ENCODE measurements around the gene ZNF609. TPM values are rescaled to one million over a fixed set of nuclear protein-coding genes. Genes with fewer than 3 reads are reported as not detected.

The ZNF609 gene, protein sequence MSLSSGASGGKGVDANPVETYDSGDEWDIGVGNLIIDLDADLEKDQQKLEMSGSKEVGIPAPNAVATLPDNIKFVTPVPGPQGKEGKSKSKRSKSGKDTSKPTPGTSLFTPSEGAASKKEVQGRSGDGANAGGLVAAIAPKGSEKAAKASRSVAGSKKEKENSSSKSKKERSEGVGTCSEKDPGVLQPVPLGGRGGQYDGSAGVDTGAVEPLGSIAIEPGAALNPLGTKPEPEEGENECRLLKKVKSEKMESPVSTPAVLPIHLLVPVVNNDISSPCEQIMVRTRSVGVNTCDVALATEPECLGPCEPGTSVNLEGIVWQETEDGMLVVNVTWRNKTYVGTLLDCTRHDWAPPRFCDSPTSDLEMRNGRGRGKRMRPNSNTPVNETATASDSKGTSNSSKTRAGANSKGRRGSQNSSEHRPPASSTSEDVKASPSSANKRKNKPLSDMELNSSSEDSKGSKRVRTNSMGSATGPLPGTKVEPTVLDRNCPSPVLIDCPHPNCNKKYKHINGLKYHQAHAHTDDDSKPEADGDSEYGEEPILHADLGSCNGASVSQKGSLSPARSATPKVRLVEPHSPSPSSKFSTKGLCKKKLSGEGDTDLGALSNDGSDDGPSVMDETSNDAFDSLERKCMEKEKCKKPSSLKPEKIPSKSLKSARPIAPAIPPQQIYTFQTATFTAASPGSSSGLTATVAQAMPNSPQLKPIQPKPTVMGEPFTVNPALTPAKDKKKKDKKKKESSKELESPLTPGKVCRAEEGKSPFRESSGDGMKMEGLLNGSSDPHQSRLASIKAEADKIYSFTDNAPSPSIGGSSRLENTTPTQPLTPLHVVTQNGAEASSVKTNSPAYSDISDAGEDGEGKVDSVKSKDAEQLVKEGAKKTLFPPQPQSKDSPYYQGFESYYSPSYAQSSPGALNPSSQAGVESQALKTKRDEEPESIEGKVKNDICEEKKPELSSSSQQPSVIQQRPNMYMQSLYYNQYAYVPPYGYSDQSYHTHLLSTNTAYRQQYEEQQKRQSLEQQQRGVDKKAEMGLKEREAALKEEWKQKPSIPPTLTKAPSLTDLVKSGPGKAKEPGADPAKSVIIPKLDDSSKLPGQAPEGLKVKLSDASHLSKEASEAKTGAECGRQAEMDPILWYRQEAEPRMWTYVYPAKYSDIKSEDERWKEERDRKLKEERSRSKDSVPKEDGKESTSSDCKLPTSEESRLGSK (N-terminal part only)
- polyA plus RNA-seq (ENCODE audit: insufficient read length): 37.2 TPM
- long read RNA-seq, donor 1, partial matches to known transcripts: 21 of 32 reads
- long read RNA-seq, donor 1, other reads (novel, unspliced or antisense): 8 of 32 reads
- long read RNA-seq, donor 2, partial matches to known transcripts: 16 of 29 reads
- long read RNA-seq, donor 2, other reads (novel, unspliced or antisense): 9 of 29 reads
- long read RNA-seq, donor 3, partial matches to known transcripts: 25 of 25 reads
- long read RNA-seq, donor 3, other reads (novel, unspliced or antisense): 0 of 25 reads
- long read RNA-seq, donor 4: 0 reads
- long read RNA-seq, donor 5, partial matches to known transcripts: 5 of 5 reads
- long read RNA-seq, donor 5, other reads (novel, unspliced or antisense): 0 of 5 reads
- long read RNA-seq, donor 6, partial matches to known transcripts: 8 of 8 reads
- long read RNA-seq, donor 6, other reads (novel, unspliced or antisense): 0 of 8 reads
- long read RNA-seq, donor 7, full-length matches to known transcripts: 3 of 34 reads
- long read RNA-seq, donor 7, partial matches to known transcripts: 24 of 34 reads
- long read RNA-seq, donor 7, other reads (novel, unspliced or antisense): 7 of 34 reads
- long read RNA-seq, donor 8, partial matches to known transcripts: 19 of 22 reads
- long read RNA-seq, donor 8, other reads (novel, unspliced or antisense): 0 of 22 reads

DNA sequence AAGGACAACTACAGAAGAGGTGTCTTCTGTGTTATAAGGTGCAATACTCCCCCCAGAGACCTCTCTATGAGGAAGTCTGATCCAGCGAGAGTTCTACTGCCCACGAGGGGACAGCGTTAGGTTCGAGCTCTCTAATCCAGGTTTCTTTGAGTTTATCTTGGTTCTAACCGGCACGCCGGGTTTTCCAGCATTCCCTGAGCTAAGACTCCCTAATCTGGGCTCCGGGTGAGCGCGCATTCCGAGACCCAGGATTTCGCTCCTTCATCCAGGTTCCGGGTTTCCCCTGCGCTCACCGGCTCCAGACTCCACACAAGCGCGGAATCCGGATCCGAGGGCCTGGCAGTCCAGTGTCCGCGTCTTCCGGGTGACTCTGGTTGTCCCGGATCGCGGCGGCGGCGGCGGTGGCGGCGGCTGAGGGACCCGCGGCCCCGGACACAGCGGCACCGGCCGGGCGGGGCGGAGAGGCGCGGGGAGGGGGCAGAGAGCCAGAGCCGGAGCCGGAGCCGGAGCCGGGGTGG is at the start of gene ZNF609:
TSS of gene ZNF609 (plus strand) at position 373 of the 518 bp plus-strand sequence. CDS start 38,842 bp downstream, outside the sequence.
- peak; percentile 98 for DNase-seq

DNA sequence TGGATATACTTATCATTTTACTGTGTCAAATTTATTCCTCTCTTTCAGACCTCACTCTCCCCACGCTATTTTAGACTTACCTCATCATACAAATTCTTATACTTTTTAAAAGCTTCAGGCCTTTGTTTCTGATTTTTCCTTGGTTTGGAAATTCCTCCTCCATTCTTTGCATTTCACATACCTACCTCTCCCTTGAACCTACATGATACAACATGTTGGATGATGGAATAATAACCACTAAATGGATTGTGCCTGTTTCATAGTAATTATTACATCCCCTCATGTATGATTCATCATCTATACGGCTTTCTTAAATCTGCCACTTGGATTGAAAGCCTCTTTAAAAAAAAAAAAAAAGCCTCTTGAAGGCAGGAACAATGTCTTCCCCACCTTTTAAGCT is 48.2 kb upstream of the ZNF609 start:
- no peak for DNase-seq

DNA sequence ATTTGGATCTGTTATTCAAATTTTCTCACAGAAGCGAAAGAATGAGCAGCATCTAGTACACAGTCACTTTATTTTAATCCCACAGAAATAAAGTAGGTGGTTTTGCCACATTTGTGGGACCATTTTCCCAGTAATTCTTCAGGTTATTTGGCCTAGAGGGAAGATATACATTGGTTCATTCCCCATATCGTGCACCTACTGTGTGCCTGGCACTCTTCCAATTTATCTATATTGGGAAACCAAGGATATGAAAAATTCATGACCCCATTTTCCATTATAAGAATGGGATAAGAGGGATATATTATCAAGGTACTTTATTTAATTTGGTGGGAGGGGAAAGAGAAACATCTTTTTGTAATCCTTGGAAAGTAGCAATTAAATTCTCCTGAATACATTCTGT is 37.7 kb upstream of the ZNF609 start:
- no peak for DNase-seq

DNA sequence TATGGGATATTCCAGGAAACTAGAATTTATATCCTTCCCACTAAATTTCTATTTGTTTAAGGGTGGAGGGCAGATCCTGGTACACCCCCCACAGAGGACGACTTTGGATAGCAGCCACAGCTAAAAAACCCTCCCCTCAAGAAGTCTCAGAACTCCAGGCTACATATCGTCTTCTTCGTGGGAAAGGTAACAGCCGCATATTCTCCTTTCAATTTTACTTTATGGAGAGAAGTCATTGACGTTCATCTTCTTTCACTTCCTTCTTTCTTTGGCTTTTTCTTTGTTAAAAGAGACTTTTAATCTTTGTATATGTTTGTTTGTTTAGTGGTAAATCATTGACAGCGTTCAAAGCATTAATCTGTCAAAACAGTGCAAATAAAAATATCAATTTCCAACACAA is 36.4 kb upstream of the ZNF609 start:
- no peak for DNase-seq

DNA sequence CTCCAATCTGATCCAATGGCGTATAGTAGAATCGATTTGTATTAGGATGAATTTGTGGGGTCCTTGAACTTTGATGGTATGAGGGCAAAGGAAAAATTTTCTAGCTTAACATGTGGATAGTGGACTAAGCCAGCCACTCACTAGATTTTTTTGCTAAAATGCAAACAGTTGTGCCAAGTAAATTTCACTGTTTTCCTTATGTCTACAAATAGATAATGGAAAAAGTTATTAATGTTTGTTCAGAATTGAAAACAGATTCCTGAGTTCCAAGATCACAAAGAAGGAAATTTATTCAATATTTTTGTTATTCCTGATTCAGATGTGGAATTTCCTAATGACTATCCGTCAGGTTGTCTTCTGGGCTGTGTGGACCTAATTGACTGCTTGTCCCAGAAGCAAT is 35.2 kb upstream of the ZNF609 start:
- no peak for DNase-seq

DNA sequence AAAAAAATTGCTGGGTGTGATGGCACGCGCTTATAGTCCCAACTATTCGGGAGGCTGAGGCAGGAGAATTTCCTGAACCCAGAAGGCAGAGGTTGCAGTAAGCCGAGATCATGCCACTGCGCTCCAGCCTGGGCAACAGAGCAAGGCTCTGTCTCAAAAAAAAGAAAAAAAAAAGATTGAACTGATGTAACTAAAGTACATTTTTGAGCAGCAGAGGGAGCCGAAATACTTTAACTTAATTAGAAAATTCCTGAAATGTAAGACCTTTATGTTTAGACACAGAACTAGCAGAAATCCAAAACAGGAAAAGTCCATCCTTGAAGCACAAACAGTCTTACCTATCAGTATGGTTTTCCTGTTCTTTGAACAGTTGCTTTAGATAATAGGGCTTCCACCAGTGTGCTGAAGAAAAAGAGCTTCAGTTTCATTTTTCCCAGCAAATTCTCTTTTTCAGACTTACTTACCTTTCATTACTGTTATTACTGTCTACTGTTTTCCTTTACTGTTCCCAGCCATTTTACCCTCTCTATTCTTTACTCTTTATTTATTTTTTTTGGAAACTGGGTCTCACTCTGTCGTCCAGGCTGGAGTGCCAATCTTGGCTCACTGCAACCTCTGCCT is 33.4 kb upstream of the ZNF609 start:
- DNase-seq: peak; percentile 41

DNA sequence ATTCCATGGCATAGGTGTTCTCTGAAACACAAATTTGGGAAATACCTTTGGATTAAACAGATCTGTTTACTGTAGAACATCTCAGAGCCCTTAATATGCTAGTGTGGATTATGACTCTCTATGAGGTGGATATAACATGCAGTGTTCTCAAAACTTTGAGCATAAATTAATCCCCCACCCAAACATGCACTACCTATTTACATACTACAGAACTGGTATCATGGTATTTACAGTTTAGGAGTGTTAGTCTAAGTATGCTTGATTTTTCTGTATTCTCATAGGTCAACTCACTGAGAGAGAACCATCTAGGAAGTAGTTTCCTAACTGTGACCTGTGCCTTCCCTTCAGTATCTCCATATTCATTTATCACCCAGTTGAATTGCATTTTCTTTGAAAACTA is 30.9 kb upstream of the ZNF609 start:
- no peak for DNase-seq

DNA sequence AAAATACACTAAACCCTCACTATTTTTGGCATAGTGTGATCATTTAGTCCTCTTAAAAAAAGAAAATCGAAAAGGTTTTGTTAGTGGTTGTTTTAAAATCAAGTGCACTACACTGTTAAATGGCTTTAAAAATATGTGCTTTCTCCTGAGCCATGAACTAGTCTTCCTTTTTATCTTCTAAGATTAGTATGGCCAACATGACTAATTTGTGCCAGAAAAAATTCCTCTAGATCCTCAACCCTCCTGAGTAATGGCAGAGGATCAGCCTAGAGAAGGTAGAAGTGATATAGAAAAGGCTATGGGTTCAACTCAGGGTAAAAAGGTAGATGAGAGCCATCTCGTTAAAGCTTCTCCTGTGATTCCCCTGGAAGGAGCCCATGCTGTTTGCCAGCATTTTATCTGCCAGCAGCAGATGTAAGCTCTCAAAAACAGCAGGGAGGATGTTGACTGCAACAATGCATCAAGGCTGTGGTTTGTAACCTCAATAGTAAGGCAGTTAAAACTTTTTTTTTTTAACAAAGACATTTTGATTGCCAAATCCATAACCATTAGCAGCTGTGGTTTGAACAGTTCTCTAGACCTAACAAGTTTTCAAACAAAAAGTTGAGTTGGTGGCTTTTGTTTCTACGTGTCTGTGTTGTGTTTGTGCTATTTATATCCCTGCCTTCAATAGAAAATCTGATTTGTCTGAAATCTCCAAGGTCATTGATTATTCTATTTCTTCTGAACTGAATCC is 30.2 kb upstream of the ZNF609 start:
- peak; percentile 38 for DNase-seq

DNA sequence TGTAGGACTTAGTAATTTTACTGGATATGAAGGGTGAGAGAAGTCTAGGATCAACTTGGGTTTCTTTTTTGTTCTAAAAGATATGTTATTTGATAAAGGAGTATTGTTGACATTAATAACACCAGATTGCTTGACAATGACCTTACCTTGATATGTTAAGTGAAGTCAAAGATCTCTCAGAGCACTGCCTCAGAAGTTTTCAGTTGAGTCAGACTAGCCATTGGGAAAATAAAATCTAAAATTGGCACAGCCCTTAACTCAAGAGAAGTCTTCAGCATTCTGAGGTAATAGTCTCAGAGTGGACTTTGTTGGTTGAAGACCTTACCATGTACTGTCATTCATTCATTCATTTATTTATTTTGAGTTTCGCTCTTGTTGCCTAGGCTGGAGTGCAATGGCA is 22.4 kb upstream of the ZNF609 start:
- no peak for DNase-seq

DNA sequence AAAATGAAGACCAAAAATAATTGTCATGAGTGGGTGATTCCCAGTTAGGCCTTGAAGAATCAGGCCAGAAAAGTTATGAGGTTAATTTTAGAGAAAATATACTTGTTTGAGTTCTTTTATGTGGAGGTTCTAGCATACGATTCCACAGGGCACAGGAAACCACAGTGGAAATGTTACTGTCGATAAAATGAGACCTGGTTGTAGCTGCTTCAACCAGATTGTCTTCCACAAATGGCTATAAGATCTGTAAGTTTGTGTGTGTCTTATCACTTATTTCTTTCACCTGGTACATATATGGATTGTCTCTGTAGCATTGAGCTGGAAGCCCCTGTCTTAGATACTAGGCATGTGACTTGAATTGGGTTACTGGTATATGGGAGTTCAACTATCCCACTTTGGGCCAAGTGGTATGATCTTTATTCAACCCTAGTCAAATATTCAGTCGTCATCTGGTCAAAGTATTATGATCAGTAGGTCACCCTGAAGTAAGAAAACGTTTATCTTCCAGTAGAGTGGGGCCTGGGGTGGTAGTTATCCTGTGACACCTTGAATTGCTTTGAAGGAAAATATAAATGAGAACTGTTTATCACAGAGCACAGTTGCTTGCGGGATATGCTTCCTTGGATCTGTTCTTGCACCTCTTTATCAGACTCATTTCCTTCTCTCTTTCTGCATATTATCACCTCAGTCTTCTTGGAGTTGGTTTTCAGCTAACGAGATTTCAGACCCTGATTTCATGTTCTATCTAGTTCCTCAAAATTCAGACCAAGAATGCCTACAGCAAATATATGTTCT is 21.5 kb upstream of the ZNF609 start:
- no peak for DNase-seq

DNA sequence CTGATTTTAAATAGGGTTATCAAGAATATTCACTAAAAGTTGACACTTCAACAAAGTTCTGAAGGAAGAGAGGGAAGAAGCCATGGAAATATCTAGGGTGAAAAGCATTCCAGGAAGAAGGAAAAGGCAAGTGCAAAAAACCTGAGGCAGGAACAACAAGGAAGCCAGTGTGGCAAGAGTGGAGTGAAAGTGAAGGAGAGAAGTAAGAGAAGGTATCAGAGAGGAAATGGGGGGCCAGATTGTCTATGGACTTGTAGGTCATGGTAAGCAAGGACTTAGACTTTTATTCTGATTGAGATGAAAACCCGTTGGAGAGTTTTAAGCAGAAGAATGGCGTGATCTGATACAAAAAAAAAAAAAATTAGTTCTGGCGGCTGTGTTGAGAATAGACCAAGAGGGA is 18.5 kb upstream of the ZNF609 start:
- no peak for DNase-seq

DNA sequence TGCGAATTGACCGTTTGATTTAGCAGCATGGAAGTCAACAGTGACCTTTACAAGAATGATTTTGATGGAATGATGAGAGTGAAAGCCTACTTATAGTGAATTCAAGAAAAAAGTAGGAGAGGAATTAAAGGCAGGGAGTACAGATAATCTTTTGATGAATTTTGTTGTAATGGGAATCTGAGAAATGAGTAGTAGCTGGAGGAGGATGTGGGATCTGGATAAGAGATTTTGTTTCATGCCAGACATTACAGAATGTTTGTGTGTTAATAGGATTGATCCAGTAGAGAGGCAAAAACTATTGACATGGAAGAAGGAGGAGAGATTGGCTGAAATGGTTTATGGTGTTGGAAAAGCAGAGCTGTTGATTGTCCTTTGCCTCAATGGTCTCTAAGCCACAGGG is 17.4 kb upstream of the ZNF609 start:
- DNase-seq: no peak

DNA sequence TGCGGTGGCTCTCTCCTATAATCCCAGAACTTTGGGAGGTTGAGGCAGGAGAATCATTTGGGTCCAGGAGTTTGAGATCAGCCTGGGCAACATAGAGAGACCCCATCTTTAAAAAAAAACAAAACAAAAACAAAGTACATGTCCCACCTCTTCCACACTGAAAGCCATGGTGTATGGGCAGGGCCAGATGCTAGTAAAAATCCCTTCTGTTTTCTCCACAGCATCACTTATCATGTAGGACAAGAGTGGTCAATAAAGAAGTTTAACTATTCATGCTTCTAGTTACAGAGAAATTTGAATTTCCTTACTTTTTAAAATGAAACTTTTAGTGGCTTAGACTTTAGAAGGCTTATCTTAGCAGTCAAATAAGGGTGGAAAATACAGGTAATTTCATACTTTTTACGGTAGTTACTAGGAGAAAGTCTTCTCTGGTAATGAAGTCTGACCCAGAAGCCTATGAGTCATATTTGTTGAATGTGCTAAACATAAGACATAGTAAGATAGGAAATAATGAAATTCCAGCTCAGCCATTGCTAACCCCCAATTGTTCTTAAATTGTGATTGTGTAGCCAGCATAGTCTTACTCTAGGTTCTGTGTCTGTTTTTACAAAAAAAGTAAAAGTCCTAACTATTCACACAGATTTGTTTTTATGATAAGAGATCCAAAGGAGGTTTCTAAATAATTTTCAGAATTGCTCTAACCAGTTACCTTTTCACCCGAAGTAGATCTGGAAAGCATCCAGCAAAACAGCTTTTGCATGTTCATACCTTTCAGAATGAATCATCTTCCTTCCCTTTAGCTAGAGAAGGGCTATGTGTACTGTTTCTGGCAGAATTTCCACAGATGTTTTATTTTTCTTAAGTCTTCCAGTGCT is 16.4 kb upstream of the ZNF609 start:
- no peak for DNase-seq

DNA sequence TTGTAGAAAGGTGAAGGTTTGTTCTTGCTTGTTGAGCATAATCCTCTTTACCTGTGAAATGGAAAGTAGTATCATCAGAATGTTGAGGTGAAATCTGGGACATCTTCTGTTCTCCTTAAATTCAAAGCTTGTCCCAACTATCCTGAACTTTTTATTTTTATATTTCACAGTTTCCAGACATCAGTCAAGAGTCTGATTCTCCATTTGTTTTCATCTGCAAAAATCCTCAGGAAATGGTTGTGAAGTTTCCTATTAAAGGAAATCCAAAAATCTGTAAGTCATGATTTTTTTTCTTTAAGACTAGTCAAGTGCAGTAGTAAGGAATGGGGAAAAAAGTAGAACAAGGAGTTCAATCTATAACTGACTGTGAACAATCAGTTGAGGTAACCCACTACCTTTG is 15.5 kb upstream of the ZNF609 start:
- no peak for DNase-seq

DNA sequence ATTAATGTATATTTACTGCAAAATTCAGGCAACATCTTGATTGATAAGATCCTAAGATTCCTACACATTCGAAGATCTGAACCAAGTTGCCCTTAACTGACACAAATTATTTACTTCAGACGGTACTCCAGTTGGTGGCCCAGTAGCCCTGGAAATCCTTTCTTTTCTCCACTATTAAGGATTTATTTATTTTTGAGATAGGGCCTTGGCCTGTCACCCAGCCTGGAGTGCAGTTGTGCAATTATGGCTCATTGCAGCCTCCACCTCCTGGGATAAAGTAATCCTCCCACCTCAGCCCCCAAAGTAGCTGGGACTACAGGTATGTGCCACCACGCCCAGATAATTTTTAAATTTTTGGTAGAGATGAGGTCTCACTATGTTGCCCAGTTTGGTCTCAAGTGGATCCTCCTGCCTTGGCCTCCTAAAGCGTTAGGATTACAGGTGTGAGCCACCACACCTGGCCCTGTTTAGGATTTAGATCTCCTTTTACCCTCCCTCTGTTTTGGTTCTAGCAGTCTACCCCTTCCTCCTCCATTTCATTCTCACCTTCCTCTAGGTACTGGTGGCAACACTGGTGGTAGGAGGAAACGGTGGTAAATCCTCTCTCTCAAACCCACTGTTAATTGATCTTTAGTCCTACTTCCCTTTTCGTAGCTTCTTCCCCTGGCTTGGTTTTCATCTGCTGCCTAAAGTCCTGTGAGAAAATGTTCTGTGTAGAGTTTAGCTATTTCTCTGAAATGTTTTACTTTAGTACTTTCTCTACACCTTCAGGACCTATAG is 12.7 kb upstream of the ZNF609 start:
- DNase-seq: no peak

DNA sequence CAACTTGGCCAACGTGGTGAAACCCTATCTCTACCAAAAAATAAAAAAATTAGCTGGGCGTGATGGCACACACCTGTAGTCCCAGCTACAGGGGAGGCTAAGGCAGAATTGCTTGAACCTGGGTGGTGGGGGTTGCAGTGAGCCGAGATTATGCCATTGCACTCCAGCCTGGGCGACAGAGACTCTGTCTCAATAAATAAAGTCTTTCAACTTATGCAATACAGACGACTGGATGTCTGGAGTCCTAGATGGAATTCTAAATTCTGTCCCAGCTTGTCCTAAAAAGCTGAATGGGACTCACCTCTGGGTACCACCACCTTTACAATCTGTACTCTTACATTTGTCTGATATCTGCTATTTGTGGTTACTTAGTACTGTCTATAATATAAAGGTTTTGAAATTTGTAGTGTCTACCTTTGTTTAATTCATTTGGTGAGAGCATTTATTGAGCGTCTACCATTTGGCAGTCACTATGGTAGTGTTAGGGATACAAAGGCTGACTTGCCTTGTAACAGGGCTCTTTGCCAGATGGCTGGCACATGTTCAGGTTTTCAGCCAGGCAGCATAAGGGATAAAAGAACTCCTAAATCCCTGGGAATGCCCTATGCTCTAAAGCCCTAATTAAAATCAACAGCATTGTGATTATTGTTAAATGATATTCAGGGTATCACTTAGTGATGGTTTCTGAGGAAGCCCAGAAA is 7.2 kb upstream of the ZNF609 start:
- DNase-seq: no peak

All from left kidney (tissue), 8 donors.